Neural progenitor cell (in vitro differentiated cells): ENCODE measurements around the gene ADGRF4.

ENCODE experiments used
- CTCF ChIP-seq: fragments of 200-600 bp; sonication (generic); IDR thresholded peaks from 2 replicates; pipeline ENCODE4 v1.5.1; 2017; ENCODE audit warnings: antibody characterized with exemption, mild to moderate bottlenecking
- EZH2phosphoT487 ChIP-seq: fragments of 200-600 bp; sonication (generic); IDR thresholded peaks from 2 replicates; pipeline ENCODE4 v1.6.1; 2017; ENCODE audit warnings: antibody characterized with exemption

GRCh38 chr6:47690214-47690613 lies 8.2 kb upstream of the ADGRF4 start:
- no peak for TF ChIP-seq CTCF
- TF ChIP-seq EZH2phosphoT487, result no peak
